GM10266 (cell line): ENCODE measurements around the gene KCNK16.
A peak's percentile ranks its signal among the peaks of the same experiment; 100 is the strongest.

Experiments
- DNase-seq: peaks from one replicate; pipeline ENCODE4 v3.0.0; 2012; ENCODE audit errors: extremely low spot score
- CTCF ChIP-seq: IDR thresholded peaks from 2 replicates; pipeline ENCODE4 v1.5.1; 2012; ENCODE audit warnings: mild to moderate bottlenecking, low read depth; ENCODE audit not compliant: control insufficient read depth, insufficient read depth; ENCODE audit errors: missing control alignments

KCNK16 gene

DNA sequence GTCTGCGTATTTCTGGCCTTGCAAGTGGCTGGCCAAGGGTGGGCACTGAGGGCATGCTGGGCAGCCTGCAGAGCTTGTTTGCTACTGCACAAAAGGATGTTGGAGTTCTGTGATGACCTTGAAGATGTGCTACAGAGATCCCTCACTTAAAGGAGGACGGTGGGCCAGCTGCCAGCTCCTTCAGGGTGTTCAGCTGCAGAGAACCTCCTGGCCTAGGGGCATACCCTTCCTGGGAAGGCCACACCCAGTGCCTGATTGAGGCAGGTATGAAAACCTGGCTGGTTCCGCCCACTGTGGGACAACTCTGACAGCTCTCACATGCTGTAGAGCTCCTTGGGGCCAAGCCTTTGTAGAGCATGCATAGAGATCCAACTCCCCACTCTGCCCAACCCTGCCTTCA lies 5.2 kb downstream of the KCNK16 start:
- DNase-seq, result no peak
- TF ChIP-seq CTCF, result no peak

DNA sequence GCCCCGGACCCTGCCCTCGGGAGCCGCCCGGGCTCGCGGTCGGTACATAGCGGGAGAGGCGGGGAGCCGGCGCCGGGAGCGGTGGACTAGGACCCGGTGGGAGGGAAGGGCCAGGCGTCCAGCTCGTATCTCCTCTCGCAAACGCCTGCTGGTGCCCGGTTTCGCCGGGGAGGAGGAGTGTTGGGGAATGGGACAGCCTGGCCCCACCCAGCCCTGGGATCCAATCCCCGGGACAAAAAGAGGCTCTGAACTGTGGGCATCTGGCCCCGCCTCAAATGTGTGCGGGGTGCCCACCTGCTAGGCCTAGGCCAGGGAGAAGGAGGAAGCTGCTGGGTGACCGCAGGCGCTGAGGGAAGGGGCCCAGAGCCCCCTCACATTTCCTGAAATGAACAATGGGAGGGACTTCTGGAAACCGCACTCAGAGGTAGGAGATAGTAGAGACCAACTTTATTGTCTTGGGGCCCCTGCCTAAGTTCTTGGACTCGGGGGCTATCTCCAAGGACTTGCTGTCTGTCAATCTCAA lies 8.2 kb downstream of the KCNK16 start, which contains the start of gene KCNK17:
Gene KCNK17 (minus strand): TSS at position 147 of the 523 bp plus-strand sequence. CDS start 99 bp downstream, at position 48.
- no peak for DNase-seq

DNA sequence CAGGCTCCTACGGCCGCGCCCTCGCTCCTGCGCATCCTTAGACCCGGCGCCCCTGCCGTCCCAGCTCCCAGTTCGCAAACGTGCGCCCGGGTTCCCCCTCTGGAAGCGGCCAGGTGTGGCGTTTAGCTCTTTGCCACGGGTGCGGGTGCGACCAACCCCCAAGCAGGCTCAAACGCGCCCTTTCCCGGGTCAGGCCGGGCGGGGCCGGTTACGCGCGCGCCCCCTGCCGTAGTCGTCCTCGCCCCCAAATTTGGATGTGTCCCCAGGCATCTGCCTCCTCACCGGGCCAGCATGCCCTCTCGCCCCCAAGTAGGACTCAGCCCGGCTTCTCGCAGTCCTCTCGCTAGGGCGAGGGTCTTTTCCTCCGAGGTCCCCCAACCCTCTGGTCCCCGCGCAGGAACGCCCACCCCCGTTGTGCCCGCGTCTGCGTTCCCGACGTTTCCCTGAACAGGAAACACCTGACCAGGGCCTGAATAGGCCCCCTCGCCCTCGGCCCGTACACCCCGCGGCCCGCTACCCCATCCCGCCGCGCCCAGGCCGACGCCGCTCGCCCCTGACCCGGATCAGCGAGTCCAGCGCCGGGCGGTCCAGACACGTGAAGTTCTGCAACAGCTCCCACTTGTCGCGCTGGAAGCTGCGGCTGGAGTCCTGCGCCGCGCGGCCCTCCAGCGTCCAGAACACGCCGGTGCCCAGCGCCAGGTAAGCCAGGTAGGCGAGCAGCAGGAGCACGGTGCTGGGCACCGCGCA lies 8.8 kb downstream of the KCNK16 start:
- DNase-seq, result no peak

More for the DNA sequence above, 8.2 kb downstream of the KCNK16 start, which contains the start of gene KCNK17:
- no peak for TF ChIP-seq CTCF

DNA sequence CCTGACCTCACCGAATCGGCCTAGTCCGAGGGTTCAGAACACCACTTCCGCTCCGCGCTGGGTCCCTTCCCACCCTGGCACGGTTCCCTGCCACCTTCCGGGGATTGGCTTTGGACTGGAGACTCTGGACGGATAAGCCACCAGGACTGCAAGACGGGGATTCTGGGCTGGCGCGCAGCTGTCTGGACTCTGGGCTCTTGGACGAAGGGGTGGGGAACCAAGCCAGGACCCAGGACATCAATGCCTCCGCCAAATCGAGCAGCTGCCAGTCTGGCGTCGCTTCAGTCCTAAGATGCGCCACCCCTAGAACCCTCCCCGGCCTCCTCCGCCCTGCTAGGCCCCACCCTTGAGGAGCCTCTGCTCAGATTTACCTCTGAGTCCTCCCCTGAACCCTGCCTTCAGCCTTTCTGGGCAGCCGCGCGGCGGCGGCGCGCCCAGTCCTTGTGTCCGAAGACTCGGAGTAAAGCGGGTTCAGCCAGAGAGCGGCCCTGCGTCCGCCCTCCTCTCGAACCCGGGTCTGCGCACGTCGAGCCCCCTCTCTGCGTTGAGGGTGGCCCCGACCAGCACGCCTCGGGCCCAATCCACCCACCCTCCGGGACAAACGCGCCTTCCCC lies 9.5 kb downstream of the KCNK16 start:
- no peak for DNase-seq
- no peak for TF ChIP-seq CTCF

More for the DNA sequence above, 8.8 kb downstream of the KCNK16 start:
- TF ChIP-seq CTCF, result no peak

DNA sequence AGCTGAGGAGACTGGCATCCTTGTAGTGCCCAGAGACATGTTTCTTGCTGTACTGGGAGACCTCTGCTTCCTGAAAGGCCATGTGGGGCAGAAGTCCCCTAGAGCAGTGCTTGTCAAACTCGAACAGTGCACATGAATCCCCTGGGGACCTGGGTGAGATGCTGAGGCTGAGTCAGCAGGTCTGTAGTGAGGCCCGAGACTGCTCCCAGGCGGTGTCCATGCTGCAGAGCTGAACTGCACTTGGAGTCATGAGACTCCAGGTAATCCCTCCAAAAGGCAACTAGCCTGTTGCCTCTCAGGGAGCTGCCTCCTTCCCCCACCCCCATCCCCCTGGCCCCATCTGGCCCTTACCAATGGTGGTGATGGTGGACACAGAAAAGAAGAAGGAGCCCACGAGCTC lies 12.0 kb downstream of the KCNK16 start:
- TF ChIP-seq CTCF, result no peak
- no peak for DNase-seq

DNA sequence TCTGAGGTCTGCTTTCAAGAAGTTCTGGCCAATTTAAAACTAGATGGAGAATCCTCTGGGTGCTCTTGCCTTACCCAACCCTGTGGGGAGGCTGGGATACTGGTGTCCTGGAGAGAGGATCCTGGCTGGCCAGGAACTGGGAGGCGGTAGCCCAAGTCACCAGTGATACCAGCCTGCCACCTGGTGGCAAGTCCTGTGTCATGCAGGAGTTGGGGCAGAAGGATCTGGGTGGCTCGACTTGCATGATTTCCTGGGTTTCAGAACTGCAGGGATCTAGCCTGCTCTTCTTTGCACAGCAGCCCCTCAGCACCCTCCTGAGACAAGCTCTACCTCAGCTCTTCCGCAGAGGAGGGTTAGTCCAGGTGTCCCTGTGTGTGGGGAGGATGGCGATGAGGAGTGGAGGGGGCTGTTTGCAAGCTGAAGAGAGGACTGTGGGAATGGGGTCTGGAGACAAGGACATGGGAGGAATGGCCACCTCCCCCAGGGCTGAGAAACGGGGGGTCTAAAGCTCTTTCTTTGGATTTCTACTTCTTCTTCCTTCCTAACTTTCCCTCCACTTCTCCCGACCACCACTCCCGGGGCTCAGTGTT lies 12.5 kb downstream of the KCNK16 start:
- TF ChIP-seq CTCF, result peak; percentile 90
- DNase-seq, result peak; percentile 80
